HL-60 (cell line): Measurements from ENCODE around the gene SEPTIN10.

Source experiments
- DNase-seq, 2 experiments: peaks; one replicate each; pipeline ENCODE4 v3.0.0-alpha.2; 2010 to 2020; ENCODE audit warnings: low read depth in 1 of 2, low spot score in 1 of 2
- H3K27ac ChIP-seq: fragments of 250-450 bp; sonication (Bioruptor Pico); replicated peaks from 2 replicates; pipeline ENCODE4 v1.5.1; 2020; ENCODE audit warnings: mild to moderate bottlenecking, moderate library complexity
- H3K27me3 ChIP-seq: fragments of 250-450 bp; sonication (Bioruptor Pico); 2 replicates; pipeline ENCODE4 v1.5.1; 2021; ENCODE audit warnings: mild to moderate bottlenecking, moderate library complexity; ENCODE audit not compliant: insufficient read depth, poor library complexity, severe bottlenecking
- H3K4me3 ChIP-seq: replicated peaks from 2 replicates; pipeline ENCODE4 v1.5.1; 2011; ENCODE audit warnings: mild to moderate bottlenecking, control low read depth, low read length; ENCODE audit not compliant: insufficient read depth
- GABPA ChIP-seq: IDR thresholded peaks from 2 replicates; pipeline ENCODE4 v1.6.1; 2012; ENCODE audit warnings: low read depth
- POLR2AphosphoS5 ChIP-seq: IDR thresholded peaks from 2 replicates; pipeline ENCODE4 v1.6.1; 2012; ENCODE audit warnings: low read depth
- SPI1 ChIP-seq: IDR thresholded peaks from 2 replicates; pipeline ENCODE4 v1.6.1; 2012; ENCODE audit warnings: low read depth, mild to moderate bottlenecking, borderline replicate concordance
- TF ChIP-seq, protein P1 (sequence below): IDR thresholded peaks from 2 replicates; pipeline ENCODE4 v1.6.1; 2012; ENCODE audit warnings: low read depth; ENCODE audit not compliant: insufficient replicate concordance
- TF ChIP-seq, protein P2 (sequence below): IDR thresholded peaks from one replicate; pipeline ENCODE4 v1.5.1; 2011; ENCODE audit warnings: low read length, control low read depth, inconsistent platforms; ENCODE audit not compliant: insufficient read depth

Gene SEPTIN10

DNA sequence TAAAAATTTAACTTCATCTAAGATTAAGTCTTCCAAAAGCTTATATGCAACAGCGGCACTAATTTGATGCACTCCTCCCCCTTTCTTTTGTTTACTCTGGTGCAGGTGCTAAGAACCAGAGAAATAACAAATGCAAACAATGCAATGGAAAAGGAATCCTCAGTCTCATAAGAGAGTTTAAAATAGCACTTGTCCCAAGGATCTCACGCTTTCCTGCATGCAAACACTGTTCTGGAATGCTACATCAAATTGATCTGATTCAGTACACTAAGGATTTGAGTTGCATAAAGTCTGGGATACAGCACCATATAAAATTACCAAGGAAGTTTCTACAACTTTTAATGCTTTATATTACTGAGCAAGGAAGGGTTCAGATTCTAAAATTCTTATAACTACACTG, 50.5 kb downstream of the SEPTIN10 start:
- H3K27ac ChIP-seq = no peak overlapping the region

DNA sequence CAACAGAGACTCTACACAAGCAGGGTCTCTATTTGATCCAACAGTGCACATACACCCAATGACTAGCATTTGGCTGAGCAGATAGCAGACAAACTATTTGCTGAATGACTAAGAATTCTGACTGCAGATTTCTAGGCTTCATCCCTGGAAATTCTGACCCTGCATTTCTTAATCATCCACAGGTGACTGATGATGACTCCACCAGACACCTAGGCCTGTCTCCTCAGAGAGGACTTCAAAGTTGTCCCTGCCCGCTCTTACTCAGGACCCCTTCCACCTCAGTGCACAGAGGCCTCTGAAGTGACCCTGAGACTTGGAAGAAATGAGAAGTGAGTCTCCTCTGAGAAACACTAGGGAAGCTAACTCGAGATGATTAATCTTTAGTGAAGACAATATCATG, 51.3 kb downstream of the SEPTIN10 start:
- TF ChIP-seq POLR2AphosphoS5 (no peak), SPI1 (no peak), GABPA (no peak)
- TF ChIP-seq, protein P1, sequence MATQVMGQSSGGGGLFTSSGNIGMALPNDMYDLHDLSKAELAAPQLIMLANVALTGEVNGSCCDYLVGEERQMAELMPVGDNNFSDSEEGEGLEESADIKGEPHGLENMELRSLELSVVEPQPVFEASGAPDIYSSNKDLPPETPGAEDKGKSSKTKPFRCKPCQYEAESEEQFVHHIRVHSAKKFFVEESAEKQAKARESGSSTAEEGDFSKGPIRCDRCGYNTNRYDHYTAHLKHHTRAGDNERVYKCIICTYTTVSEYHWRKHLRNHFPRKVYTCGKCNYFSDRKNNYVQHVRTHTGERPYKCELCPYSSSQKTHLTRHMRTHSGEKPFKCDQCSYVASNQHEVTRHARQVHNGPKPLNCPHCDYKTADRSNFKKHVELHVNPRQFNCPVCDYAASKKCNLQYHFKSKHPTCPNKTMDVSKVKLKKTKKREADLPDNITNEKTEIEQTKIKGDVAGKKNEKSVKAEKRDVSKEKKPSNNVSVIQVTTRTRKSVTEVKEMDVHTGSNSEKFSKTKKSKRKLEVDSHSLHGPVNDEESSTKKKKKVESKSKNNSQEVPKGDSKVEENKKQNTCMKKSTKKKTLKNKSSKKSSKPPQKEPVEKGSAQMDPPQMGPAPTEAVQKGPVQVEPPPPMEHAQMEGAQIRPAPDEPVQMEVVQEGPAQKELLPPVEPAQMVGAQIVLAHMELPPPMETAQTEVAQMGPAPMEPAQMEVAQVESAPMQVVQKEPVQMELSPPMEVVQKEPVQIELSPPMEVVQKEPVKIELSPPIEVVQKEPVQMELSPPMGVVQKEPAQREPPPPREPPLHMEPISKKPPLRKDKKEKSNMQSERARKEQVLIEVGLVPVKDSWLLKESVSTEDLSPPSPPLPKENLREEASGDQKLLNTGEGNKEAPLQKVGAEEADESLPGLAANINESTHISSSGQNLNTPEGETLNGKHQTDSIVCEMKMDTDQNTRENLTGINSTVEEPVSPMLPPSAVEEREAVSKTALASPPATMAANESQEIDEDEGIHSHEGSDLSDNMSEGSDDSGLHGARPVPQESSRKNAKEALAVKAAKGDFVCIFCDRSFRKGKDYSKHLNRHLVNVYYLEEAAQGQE = no peak
- TF ChIP-seq, protein P2, sequence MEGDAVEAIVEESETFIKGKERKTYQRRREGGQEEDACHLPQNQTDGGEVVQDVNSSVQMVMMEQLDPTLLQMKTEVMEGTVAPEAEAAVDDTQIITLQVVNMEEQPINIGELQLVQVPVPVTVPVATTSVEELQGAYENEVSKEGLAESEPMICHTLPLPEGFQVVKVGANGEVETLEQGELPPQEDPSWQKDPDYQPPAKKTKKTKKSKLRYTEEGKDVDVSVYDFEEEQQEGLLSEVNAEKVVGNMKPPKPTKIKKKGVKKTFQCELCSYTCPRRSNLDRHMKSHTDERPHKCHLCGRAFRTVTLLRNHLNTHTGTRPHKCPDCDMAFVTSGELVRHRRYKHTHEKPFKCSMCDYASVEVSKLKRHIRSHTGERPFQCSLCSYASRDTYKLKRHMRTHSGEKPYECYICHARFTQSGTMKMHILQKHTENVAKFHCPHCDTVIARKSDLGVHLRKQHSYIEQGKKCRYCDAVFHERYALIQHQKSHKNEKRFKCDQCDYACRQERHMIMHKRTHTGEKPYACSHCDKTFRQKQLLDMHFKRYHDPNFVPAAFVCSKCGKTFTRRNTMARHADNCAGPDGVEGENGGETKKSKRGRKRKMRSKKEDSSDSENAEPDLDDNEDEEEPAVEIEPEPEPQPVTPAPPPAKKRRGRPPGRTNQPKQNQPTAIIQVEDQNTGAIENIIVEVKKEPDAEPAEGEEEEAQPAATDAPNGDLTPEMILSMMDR = no peak

More for the DNA sequence above, 50.5 kb downstream of the SEPTIN10 start:
- TF ChIP-seq, protein P1 = no peak
- no peak for TF ChIP-seq GABPA
- TF ChIP-seq SPI1 = no peak
- TF ChIP-seq, protein P2 = no peak
- H3K27me3 ChIP-seq = no peaks in the 10 kb centered on the region
- DNase-seq = no peak
- H3K4me3 ChIP-seq = no peak overlapping the region

GRCh38 chr2:109560265-109560664, 53.5 kb downstream of the SEPTIN10 start:
- H3K27ac ChIP-seq = no peak overlapping the region
- no peak for DNase-seq
- H3K4me3 ChIP-seq = no peak overlapping the region
- TF ChIP-seq, protein P1 = no peak
- no peak for TF ChIP-seq POLR2AphosphoS5
- TF ChIP-seq, protein P2 = no peak
- TF ChIP-seq SPI1 = no peak
- no peak for TF ChIP-seq GABPA
- H3K27me3 ChIP-seq = no peaks in the 10 kb centered on the region

More for the DNA sequence above, 51.3 kb downstream of the SEPTIN10 start:
- no peak overlapping the region for H3K27ac ChIP-seq
- DNase-seq = no peak
- H3K27me3 ChIP-seq = no peaks in the 10 kb centered on the region
- no peak overlapping the region for H3K4me3 ChIP-seq
